Measurements from ENCODE around the gene SPATA6L.

Gene SPATA6L

GRCh38 chr9:4590430-4591122 lies 75.7 kb downstream of the SPATA6L start:
- in situ Hi-C loops (cut with MboI; ENCODE audit: low sequenced_read_pairs): no loop called here

- in situ Hi-C loops (cut with MboI; ENCODE audit: low sequenced_read_pairs): no loop called here
These were observed 77.6 kb downstream of the SPATA6L start for GRCh38 chr9:4588721-4589120.

GRCh38 chr9:4585135-4585534 lies 81.1 kb downstream of the SPATA6L start:
- in situ Hi-C loops (cut with MboI; ENCODE audit: low sequenced_read_pairs): no loop called here

GRCh38 chr9:4584636-4585035 lies 81.6 kb downstream of the SPATA6L start:
- in situ Hi-C loops (cut with MboI; ENCODE audit: low sequenced_read_pairs): no loop called here

GRCh38 chr9:4583001-4583400 lies 83.3 kb downstream of the SPATA6L start:
- in situ Hi-C loops (cut with MboI; ENCODE audit: low sequenced_read_pairs): no loop called here

- in situ Hi-C loops (cut with MboI; ENCODE audit: low sequenced_read_pairs): no loop called here
These were observed 84.3 kb downstream of the SPATA6L start for GRCh38 chr9:4581861-4582565.

- in situ Hi-C loops (cut with MboI; ENCODE audit: low sequenced_read_pairs): no loop called here
These were observed 85.1 kb downstream of the SPATA6L start for GRCh38 chr9:4581035-4581760.

GRCh38 chr9:4579001-4579400 lies 87.3 kb downstream of the SPATA6L start:
- in situ Hi-C loops (cut with MboI; ENCODE audit: low sequenced_read_pairs): no loop called here

- in situ Hi-C loops (cut with MboI; ENCODE audit: low sequenced_read_pairs): no loop called here
These were observed 89.8 kb downstream of the SPATA6L start for GRCh38 chr9:4576448-4576847.

GRCh38 chr9:4575997-4576396 lies 90.3 kb downstream of the SPATA6L start:
- in situ Hi-C loops (cut with MboI; ENCODE audit: low sequenced_read_pairs): no loop called here

- in situ Hi-C loops (cut with MboI; ENCODE audit: low sequenced_read_pairs): no loop called here
These were observed 91.5 kb downstream of the SPATA6L start for GRCh38 chr9:4574657-4575243.

GRCh38 chr9:4573634-4574389 lies 92.5 kb downstream of the SPATA6L start:
- in situ Hi-C loops (cut with MboI; ENCODE audit: low sequenced_read_pairs): no loop called here

- in situ Hi-C loops (cut with MboI; ENCODE audit: low sequenced_read_pairs): no loop called here
These were observed 93.1 kb downstream of the SPATA6L start for GRCh38 chr9:4573176-4573575.

GRCh38 chr9:4572184-4572826 lies 94.0 kb downstream of the SPATA6L start:
- in situ Hi-C loops (cut with MboI; ENCODE audit: low sequenced_read_pairs): no loop called here

GRCh38 chr9:4569101-4569500 lies 97.2 kb downstream of the SPATA6L start:
- in situ Hi-C loops (cut with MboI; ENCODE audit: low sequenced_read_pairs): no loop called here

GRCh38 chr9:4567601-4568000 lies 98.7 kb downstream of the SPATA6L start:
- in situ Hi-C loops (cut with MboI; ENCODE audit: low sequenced_read_pairs): no loop called here

GRCh38 chr9:4566806-4567205 lies 99.5 kb downstream of the SPATA6L start:
- in situ Hi-C loops (cut with MboI; ENCODE audit: low sequenced_read_pairs): no loop called here

GRCh38 chr9:4563105-4563504 lies 103.2 kb downstream of the SPATA6L start:
- in situ Hi-C loops (cut with MboI; ENCODE audit: low sequenced_read_pairs): no loop called here

- in situ Hi-C loops (cut with MboI; ENCODE audit: low sequenced_read_pairs): no loop called here
These were observed 106.8 kb downstream of the SPATA6L start for GRCh38 chr9:4559261-4560182.

All from hTERT RPE-1 (cell line).